Measurements from ENCODE around the gene TRIM49B.
"Not testable (repeated sequence)": the region's sequence is repeated elsewhere in the genome, so short reads cannot be mapped to it uniquely, and the experiment has no call there.

TRIM49B gene, protein sequence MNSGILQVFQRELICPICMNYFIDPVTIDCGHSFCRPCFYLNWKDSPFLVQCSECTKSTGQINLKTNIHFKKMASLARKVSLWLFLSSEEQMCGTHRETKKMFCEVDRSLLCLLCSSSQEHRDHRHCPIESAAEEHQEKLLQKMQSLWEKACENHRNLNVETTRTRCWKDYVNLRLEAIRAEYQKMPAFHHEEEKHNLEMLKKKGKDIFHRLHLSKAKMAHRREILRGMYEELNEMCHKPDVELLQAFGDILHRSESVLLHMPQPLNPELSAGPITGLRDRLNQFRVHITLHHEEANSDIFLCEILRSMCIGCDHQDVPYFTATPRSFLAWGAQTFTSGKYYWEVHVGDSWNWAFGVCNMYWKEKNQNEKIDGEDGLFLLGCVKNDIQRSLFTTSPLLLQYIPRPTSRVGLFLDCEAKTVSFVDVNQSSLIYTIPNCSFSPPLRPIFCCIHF

DNA sequence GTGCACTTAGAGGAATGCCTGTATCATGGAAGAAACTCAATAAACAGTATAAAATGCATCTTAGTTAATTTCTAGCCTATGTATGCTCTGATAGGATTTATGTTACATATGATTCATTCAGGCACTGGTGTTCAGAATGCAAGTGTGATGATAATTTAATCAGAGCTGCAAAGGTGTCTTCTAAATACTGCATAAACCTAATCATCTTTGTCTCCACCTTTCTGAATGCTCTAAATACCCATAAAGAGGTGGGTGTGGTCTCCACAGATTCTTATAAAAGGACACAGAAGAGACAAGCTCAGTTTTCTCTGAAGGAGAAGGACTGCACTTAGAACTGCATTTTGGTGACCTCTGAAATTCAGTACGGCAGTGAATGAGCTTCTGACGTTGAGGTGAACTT lies at the start of gene TRIM49B:
TRIM49B (plus strand) TSS at position 301 of the 400 bp plus-strand sequence. CDS start 2,777 bp downstream, outside the sequence.
- not testable (repeated sequence) for DNase-seq (ENCODE audit: low spot score)

DNA sequence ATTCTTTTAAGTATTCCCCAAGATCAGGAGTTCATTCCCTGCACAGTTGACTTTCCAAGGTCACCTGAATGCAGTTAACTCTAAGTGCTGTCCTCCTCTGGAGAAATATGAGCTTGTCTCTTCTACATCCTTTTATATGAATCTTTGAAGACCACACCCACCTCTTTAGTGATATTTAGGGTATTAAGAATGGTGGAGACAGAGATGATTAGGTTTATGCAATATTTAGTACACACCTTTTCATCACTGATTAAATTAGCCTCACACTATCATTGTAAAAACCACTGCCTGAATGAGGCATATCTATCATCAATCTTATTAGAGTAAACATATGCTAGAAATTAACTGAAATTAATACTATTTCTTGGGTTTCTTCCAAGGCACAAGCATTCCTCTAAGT lies 44.8 kb upstream of the TRIM49B start, which contains the start of gene TRIM51G:
TRIM51G (minus strand) TSS at position 101 of the 400 bp plus-strand sequence. CDS start 2,190 bp downstream, outside the sequence.
- not testable (repeated sequence) for DNase-seq (ENCODE audit: low spot score)

DNA sequence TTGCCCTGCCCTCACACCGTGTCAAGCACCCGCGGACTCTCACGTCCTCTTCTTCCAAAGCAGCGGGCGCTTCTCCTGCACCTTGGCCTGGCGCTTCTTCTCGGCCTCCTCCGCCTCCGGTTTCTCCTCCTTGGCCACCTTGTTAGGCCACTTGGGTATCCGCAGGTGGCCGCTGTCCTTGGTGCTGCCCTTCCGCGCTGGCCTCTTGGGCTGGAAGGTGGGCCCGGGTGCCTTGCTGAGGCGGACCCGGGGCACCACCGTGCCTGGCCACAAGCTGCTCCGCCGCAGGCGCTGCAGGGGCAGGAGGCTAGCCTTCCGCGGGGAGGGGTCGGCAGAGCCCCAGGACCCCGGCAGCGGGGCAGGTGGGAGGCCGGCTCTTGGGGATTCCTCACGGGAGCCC lies 19.6 kb downstream of the TRIM49B start:
- DNase-seq (ENCODE audit: low spot score): not testable (repeated sequence)

DNA sequence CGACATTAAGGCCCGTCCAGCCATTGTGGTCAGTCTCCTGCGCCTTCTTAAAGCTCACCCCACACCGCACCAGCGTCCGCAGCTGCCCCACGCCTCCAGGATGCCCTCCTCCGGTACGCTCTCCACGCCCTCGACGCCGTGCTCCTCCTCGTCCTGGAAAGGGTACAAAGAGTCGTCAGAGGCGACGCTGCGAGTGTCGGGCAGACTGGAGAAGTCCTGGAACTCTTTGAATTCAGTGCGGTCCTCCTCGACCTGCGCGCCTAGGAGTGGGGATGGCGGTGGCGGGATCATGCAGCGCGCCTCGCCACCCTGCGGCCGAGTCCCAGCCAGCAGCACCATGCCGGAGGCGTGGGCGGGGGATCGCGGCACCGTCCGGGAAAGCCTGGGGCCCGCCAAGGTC lies 21.2 kb downstream of the TRIM49B start:
- DNase-seq (ENCODE audit: low spot score): not testable (repeated sequence)

DNA sequence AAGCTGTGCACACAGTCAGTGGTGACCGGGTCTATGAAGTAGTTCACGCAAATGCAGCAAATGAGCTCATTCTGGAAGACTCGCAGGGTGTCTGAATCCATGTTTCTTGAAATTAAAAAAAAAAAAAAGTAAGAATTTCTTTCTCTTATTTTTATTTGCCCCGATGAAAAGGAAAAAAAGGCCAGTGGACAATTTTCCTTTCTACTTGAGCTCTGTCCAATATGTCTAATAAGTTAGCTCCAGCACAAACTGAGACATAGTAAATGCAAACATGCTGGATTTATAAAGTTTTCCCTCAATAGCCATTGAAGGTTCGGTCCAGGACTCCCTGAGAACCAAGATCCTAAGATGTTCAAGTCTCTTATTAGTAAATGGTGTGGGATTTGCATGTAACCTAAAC lies 30.4 kb downstream of the TRIM49B start, which contains the start of gene TRIM64C:
TRIM64C (minus strand) TSS at position 101 of the 400 bp plus-strand sequence; CDS start at position 101, 0 bp downstream.
- DNase-seq (ENCODE audit: low spot score): not testable (repeated sequence)

DNA sequence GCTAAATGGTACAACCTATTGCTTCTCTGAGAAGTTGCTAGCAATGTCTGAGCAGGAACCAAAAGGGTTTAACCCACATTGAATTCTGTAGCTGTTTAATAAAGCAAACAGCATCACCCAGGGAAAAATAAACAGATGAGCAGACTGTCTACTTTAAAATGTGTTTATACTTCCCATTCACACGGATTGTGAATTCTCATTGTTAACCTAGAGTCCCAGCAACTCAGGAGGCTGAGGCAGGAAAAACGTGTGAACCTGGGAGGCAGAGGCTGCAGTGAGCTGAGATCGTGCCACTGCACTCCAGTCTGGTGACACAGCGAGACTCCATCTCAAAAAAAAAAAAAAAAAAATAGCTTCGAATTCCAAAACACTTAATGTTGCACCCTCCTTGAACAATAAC lies 41.3 kb downstream of the TRIM49B start:
- DNase-seq (ENCODE audit: low spot score): not testable (repeated sequence)

All from D341Med (cell line).